GM19025 (cell line): Measurements from ENCODE around the gene THTPA.
"Not testable (repeated sequence)": the region's sequence is repeated elsewhere in the genome, so short reads cannot be mapped to it uniquely, and the experiment has no call there.

Source experiments
- ATAC-seq: cut with Tn5 transposase; IDR thresholded peaks from one replicate; pipeline ENCODE4 v1.9.1; 2021; ENCODE audit warnings: mild to moderate bottlenecking, low read depth, moderate library complexity; ENCODE audit not compliant: unreplicated experiment

The THTPA gene

DNA sequence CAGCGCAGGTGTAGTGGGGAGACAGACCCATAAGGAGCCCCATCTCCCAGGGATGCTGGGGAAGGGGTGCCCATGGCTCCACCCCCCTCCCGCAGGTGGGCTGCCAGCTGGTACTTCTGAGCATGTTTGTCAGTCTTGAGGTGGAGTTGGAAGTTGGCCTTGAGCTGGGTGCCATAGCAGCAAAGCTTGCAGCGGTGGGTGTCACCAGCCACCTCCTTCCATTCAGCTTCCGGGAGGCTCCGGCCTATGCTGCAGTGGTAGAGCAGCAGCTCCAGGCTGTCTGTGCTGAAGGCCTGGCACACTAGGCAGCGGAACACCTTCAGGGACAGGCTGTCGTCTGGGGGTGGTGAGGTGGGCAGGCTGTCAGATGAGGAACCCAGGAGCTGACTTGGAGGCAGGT, 23.4 kb upstream of the THTPA start:
- ATAC-seq: no peak

DNA sequence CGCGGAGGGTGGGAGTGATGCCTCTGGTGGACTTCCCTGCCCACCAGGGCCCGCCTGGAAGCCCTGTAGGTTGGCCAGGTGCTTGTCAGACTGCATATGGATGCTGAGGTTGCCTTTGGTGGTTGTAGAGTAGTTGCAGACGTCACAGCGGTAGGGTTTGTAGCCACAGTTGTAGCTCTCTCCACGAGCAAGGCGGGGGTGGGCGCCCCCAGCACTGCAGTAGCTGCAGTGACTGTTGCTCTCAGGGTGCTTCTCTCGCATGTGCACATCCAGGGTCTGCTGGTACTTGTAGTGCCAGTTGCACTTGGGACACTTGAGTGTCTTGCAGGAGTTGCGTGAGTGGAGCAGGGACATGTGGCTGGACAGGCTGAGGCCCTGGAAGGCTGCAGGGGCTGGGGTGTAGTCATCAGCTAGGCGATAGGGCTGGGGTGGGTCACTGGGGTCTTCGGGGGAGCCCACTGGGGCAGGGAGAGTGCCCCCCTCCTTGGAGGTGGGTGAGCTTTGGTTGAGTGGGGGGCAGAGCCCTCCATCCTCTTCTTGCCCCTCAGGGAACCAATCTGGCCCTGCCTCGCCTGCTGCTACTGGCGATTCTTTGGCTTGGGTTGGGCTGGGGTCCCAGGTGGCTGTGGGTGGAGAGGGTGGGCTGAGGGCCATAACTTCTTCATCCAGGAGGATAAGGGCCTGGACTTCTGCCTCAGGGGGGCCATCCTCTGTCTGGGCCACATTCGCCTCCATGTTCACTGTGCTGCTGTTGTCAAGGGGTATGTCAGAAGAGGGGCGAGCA, 22.2 kb upstream of the THTPA start:
- ATAC-seq: no peak

DNA sequence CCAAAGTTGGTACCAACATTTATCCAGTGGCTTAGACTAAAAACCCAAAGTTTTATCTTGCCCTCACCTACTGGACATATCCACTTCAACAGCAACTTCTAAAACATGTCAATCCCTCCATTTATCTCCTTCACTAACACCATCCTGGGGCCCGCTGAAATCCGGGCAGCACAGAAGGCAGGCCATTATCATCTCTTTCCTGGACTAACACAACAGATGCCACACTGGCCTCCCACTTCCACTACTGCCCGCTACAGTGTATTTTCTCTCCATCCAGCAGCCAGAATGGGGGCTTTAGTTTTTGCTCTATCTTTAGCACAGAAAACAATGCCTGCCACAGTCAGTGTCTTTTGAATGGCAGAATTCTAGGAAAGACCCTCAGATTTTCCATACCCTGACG, 20.1 kb upstream of the THTPA start:
- ATAC-seq: no peak

DNA sequence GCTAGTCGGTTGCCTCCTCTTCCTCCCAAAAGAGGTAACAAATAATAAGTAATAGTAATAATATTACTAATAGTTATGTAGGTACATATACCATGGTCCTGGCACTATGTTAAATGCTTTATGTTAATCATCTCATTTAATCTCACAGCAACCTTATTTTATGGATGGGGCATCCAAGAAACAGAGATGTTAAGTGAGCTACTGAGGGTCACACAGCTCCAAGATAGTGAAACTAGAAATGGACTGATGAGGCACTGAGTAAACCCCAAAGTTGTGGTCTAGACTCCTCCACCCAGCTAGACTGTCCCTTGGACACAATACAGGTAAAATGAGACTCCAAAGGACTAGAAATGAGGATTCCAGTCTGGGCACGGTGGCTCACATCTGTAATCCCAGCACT, 19.6 kb upstream of the THTPA start:
- ATAC-seq: no peak

DNA sequence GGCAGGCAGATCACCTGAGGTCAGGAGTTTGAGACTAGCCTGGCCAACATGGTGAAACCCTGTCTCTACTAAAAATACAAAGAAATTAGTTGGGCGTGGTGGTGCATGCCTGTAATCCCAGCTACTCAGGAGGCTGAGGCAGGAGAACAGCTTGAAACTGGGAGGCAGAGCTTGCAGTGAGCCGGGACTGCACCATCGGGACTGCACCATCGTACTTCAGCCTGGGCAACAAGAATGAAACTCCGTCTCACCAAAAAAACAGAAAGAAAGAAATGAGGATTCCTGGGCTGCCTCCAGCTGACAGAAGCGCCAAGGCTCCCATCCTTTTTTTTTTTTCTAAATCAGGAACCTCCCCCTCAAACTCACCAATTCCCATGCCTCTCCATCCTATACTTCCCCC, 19.2 kb upstream of the THTPA start:
- not testable (repeated sequence) for ATAC-seq

DNA sequence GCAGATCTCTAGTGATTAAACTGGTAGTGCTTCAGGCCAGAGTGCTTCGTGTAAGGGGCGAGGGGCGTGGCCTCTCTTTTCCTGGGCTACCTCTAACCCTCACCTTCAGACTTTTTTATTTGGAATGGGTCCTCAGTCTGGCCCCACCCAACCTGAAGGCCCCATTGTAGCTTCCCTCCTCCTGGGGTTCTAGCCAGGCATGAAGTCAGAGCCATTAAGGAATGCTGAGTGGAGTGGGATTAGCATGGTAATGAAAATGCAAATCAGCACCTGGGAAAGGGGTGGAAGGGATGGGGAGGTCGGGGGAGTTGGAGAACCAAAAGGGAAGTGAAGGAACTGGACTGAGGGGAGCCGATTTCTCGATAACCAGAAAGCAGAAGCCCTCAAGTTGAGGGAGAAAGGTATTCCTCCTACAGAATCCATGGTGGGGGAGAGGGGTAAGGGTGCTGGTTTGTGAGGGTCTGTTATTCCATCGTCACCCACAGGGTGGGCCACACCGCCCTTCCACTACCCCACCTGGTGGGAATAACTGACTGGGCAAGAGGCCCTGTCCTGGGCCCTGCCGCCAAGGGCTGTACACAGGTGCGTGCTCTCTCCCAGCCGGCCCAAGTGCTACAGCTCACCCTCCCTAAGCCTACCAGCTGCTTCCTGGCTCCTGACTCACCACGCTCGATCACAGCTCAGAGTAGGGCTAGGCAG, 18.6 kb upstream of the THTPA start:
- ATAC-seq: no peak

DNA sequence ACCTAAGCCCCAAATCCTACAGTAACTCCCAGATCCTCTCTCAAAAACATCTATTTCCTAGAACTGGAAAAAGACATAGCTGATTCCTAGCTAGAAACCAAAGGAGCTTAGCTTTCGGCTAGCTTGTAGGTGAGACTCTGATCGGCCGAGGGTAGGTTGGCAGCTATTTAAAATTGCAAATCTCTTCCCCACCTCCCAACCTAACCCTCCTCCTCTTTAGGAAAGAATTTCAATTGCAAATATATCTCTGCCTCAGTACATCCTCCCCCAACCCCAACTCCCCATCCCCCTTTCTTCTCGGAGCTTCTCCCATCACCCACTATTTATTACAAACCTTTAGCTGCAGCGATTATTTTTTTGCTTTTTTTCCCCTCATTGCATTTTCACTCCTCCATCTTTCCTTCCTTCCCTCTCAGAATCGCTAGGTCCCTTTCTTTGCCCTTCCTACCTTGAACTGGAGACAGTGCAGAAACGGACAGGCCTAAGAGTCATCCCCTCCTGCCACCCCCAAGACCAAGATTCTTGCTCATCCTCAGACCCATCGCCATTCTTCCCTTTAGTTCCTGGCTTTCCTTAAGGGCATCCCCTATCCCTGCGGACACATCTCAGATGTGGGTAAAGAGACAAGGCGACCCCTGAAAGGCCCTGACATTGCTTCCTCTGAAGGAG, 17.9 kb upstream of the THTPA start:
- ATAC-seq: no peak

DNA sequence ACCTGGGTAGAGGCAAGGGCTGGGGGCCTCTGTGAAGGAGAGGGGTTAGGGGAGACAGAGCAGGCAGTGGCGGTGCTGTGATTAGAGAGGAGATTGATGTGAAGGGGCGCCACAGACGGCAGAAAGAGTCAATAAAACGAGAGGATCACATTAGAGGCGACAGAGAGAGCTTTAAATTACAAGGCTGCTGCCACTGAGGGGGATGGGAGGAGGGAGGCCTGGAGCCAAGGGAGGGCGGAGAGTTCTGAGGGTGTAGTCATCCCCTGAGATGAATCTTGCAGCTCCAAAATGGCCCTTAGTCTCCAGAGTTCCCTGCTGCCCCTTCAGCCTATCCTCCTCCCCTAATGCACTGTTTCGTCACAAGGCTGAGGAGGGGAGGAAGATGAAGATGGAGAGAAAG, 17.3 kb upstream of the THTPA start:
- no peak for ATAC-seq

DNA sequence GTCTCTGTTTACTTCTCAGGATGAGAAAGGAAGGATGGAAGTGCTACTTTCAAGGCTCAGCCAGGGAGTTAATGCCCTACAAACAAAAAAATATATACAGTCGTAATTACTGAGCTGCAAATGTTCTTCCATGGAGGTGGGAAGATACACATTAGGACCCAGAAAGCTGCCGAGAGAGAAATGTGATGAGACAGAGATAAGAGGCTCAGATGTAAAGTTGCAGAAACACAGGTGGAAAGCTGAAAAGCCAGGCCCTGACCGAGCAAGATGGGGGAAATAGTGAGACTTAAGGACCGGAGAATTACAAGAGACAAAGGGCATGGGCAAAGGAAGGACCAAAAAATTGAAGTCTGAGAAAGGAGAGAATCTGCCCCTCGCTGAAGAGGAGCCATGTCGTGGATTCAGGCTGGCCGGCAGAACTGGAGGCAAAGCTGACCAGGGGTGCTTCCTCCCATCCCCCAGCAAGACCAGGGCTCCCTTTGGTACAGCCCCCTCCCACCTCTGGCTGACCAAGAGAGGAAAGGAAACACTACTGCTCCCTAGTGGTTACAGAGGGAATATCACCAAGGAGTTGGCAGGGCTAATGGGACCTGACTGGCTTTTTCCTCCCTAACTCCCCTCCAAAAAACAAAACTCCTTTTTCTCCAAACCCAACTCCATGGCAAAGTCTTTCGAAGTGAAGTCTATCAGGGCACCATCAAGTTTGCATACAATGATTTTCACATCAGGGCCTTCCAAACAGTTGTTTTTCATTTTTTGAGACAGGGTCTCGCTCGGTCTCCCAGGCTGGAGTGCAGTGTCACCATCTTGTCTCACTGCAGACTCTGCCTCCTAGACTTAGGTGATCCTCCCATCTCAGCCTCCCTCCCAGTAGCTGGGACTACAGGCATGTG, 16.6 kb upstream of the THTPA start:
- ATAC-seq: no peak

DNA sequence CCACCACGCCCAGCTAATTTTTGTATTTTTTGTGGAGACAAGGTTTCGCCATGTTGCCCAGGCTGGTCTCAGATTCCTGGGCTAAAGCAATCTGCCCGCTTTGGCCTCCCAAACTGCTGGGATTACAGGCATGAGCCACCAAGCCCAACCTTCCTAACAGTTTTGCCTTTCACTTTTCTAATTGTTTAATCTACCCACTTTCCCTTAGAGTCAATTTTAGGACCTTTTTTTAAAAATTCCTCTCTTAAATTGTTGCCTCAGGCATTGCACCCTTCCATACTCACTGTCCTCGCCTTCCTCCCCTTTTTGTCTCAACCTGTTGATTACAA, 16.0 kb upstream of the THTPA start:
- ATAC-seq: no peak

DNA sequence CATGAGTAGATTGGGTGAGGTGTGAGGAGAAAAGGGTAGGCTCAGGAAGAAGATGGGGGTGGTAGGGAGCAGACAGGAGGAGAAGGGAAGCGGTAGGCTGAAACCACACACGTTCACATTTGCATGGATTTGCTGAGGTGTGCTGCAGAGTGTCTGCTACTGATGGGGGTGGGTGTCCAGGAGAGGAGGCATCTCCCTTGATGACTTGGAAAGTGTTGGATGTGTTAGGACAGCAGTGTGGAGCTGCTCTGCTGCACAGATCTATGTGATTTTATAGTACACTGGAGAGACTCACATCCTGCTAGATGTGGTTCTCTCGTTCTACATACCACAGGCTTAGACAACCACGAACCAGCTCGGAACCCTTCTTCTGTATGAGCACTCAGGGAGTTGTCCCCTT, 13.8 kb upstream of the THTPA start:
- no peak for ATAC-seq

DNA sequence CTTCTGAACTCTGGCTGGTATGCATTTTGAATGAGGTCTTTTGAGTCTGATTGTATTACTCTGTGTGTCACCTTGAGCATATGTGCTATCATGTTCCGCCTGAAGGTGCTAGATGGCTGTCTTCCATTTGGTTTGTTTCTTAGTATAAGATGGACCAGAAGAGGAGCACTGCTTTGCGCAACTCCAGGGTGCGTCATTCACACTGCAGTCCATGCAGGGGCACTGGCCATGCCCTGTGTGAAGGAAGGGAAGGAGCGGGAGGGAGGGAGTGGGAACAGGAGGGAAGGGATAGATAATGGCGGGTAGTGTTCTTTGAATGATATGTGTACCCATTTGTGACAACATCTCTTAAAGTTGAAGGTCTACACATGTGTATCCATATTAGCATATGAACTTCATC, 12.7 kb upstream of the THTPA start:
- no peak for ATAC-seq

DNA sequence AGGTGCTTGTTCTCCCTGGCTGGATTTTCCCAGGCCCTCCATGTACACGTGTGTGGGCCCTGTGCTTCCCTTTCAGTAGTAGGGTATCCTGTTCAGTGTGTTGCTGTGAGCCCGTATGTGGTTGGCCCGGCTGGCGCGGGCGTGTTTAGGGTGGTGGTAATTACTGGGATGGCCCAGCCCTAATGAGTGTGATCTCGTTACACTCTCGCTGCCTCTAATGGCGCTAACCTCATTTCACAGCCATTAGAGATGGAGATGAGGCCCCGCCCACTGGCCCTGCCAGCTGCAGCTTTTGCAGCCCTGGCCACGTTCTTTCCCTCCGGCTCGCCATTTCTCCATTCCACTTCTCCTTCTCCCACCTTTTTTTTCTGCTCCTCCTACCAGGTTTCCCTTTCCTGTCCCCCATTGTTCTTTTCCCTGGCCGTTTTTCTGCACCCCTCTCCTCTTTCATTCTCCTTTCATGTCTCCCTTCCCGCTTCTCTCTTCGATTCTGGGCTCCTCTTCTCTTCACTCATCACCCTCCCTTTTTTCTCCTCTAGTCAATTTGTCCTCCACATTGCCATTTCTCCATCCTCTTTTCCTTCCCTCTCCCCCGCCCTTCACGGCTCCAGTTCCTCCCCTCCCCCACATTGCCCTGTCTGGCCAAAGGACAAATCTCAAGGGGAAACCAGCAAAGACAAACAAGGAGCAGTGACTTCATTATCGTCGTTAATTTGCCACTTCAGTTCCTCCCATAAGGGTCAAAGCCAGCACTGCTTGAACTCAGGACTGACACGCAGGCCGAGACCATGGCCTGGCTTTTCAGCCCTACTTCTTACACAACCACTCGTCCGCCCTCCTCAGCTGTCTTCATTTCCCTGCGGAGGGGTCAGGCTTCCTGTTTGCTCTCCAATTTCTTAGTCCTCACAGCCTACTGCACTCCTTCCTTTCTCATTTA, 11.3 kb upstream of the THTPA start:
- no peak for ATAC-seq

DNA sequence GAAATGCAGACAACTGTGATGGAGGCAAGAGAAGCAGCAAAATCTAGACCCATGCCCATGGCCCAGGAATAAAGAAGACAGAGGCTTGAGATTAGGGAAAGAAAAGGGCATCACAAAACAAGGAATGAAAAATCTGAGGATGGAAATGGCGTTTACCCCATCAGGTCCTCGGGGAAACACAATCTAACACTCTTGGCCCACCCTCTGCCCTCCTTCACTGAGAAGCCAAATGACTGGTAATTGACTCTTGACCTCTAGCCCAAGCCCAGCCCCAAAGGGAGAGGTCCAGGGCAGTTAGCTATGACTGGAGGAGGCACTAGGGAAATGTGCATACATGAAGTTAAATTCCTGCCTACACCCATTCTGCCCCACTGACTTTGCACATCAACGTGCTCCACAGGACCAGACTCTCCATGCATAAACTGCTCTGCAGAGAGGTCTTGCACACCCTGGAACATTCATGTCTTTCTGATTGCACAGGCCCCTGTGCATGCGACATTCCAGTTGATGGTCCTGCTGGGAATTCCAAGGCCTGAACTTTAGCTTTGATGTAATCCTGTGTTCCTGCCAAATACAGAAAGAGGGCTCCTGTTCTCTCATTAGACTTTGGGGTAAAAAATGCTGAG, 10.2 kb upstream of the THTPA start:
- ATAC-seq: no peak

DNA sequence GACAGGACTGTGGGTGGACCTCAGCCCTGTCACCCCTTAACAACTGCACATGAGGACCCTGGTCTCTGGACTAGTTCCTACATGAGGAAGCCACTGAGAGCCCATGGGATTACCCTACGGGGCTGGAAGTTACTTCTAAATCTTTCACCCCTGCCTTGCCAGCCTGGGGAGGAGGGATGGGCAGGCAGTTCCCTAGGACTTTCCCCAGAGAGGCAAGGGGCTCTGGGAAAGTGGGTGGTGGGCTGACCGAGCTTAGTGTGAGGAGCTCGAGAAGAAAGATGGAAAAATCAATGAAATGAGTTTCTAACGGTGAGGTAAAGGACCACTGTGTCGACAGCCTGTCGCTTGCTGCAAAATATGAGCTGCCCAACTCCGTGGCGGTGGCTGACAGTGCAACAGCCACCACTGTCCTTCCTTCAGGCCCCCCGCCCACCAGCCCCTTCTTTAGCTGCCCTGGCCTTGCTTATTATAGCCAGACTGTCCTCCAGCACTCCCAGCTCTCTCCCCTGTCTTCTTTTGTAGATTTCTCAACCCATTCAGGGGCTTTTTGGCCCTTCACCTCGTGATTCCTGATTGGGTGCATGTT, 9.5 kb upstream of the THTPA start:
- ATAC-seq: no peak

DNA sequence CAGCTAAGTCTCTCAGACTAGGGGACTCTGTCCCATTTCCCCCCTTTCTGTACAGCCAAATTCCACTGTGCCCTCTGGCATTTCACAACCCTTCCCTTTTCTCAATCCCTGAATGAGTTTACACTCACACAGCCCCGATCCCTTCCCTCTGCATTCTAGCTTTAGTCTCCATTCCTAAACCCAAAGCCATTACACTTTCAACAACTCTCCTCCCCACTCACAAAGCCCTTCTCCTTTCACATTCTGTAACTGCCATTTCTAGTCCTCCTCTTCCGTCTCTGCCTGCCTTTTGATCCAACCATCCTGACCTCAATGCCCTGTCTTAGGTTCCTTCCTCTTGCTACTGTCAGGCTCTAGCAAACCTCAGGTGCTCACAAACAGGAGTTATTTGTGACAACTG, 8.1 kb upstream of the THTPA start:
- ATAC-seq: no peak

DNA sequence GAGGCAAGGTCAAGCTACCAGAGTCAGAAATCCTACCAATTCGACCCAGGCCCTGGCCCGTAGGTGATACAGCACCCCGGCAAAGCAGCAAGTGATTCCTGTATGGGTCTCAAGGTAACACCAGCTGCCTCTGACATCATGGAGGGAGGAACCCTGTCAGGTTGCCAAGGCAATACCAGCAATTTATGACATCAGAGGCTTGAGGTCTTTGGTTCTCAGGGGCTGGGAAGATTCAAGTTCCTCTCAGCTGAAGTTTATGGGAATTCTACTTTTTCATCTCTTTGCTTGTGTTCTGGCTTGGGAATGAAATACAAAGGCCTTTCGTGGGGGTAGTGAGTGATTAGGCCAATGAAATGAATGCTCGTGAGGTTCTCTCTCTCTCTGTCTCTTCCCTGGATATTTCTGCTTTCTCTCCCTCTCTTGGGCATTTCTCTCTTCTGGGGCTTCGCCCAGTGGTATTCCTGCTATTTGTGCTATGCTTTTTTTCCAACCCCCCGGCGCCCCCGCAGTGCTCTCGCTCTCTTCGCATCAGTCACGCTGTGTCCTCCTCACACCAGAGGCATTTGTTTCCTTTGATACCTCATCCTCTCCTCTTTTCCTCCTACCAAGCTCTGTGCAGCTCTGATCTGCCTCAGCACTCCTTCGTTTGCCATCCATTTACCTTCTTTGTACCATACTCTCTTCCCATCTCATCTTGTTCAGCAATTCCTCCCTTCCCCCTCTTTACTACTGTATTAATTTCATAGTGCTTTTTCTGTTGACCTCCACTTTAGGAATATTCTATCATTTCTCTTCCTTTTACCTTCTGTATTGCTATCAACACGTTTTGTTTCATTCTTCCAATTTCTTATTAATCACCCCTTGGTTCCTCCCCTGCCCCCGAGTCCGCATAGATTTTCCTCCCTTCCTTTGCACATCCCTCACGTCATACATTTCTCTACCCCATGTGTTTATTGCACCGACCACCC, 7.4 kb upstream of the THTPA start:
- ATAC-seq: no peak
